Muscle of back (tissue), 11 donors: Measurements from ENCODE around the gene CPZ. TPM values are rescaled to one million over a fixed set of nuclear protein-coding genes. Genes with fewer than 3 reads are reported as not detected.
"Not testable (repeated sequence)": the region's sequence is repeated elsewhere in the genome, so short reads cannot be mapped to it uniquely, and the experiment has no call there.

ENCODE experiments used
- DNase-seq, 3 donors: peaks; one replicate each; pipeline versions ENCODE4 v3.0.0 to v3.0.0-alpha.2; 2013
- polyA plus RNA-seq, 10 donors: library from polyadenylated mRNA; unstranded; fragments of 120-200 nt; gene quantifications; one replicate each; pipeline ENCODE4 v1.2.1, GENCODE V29; 2013; ENCODE audit not compliant: insufficient read length in 10 of 10

The CPZ gene
- polyA plus RNA-seq, 10 donors = 3.8 to 9.7 (median 6.3) TPM

DNA sequence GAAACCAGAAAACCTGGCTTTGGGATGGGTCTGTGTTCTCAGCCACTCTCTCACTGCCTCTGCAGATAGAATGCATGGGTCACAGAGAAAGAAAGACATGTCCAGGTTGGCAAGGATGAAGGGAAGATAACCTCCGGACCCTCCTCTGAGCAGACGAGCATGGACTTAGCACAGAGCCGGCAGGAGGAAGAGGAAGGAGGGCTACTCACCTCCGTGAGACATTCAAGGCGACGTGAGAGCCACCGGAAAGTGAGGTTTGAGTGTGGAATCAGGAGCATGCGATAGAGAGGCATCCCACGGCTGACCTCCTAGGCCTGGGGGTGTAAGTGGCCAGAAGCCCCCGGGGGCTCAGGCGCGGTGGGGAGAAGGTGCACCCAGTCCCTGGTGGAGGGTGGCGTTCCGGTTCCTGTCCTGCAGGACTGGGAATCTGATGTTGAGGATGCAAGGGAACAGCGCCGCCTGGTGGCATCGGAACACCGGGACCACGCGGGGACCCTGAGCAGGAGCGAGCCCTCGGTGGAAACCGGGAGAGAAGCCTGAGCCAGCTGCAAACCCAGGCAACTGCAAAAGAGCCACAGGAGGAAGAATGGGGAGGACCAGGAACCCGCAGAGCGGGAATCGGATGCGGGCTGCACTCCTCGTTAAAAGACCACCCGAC is 43.5 kb downstream of the CPZ start:
- DNase-seq = not testable (repeated sequence)

DNA sequence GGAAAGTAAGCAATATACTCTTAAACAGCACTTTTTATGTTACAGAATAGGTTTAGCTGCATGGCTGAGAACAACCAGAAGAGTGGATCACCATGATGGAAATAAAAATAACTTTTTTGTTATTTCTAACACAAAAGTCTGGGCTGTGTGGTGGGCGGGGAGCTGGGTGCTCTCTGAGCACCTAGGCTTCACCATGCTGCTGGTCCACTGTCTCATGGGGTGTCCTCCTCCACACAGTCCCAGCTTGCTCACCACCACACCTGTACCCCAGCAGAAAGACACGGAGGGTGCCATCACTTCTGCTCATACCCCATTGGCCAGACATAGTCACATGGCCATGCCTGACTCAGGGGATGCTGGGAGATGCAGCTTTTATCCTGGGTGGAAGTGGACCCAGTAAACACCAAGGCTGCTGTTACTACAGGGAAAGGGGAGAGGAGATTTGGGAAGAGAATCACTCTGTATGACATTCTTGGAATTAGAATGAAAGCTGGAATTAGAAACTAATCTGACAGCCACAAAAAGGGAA is 45.0 kb downstream of the CPZ start:
- no peak for DNase-seq

DNA sequence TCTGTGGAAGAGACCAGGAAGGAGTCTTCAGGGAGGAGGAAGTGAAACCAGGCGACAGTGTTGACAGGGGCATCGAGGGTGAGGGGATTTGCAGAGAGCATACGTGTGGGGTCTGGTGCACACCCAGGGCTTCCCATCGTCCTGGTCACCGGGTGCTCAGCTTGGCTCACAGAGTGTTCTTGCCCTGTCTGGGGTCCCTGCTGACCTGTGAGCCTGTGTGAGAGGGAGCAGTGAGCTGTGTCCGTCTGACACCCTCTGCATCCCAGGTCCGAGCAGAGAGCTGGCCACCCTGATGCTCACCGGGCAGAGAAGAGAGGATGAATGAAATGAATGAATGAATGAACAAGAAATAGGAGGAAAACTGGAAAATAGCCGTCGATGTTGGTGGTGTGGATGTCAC is 46.5 kb downstream of the CPZ start:
- DNase-seq = no peak

DNA sequence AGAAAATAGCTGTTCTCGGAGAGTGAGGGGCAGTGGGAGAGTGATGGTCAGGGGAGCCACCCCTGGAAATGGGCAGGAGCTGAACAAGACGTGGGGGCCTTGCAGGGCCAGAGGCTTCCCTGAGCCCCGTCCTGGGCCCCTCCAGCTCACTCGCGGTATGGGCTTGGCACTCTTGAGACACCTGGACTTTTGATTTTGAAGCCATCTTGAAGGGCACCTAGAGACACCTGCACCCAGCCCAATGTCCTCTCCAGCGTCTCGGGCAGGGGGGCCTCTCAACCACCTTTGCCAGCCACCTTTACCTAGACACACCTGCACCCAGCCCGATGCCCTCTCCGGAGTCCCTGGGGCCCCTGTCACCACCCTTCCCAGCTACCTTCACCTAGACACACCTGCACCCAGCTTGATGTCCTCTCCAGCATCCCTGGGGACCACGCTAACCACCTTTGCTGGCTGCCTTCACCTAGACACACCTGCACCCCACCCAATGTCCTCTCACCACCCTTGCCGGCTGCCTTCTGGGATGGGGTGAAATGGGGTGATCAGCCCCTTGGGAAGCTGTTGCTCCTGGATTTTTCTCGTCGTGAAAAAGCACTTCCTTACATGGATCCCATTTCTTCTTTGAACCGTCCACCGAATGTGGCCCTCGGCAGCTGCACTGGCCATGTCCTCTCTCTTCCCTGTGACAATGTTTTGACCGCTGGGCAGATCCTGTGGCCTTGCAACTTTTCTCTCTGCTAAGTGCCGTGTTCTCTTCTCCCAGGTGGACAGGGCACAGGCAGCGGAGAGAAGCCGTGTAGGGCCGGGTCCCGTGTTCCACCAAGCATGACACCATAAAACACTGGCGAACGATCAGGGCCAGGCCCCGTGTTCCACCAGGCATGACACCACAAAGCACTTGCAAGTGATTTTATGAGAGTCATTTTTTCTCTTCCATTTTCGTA is 47.5 kb downstream of the CPZ start:
- no peak for DNase-seq

DNA sequence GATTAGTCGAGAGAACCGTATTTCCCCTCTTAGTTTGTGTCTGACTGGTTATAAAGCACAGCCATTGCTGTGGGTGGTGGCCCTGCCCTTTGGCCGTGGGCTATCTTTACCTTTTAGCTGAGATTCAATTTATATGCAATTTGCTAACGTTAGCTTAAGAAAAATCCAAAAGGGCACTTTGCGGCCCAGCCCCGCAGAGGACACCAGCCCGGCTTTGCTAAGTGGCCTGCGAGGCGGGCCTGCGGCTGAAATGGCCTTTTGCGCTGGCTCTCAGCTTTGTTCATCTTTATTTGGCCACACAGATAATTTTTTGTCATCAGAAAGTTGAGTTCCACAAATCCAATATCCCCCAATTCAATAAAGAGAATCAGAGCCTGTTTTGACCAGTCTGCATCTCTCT is 48.3 kb downstream of the CPZ start:
- no peak for DNase-seq

DNA sequence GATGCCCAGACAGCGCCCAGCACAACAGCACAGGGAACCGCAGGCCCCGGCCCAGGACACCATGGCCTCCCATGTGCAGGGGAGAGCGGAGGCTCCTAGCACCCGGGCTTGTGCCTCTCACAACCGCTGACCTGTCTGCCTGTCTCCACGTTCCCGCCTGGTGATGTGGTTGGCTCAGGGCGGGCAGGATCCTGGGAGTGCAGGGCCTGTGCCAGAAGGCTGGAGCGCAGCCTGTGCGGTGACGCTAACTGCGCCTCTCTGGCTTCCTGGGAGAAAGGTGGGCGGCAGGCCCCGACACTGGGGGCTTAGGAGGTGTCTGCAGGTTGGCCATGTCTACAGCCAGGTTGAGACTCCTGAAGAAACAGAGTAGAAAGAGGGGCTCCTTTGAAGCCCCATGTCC is 48.7 kb downstream of the CPZ start:
- no peak for DNase-seq

DNA sequence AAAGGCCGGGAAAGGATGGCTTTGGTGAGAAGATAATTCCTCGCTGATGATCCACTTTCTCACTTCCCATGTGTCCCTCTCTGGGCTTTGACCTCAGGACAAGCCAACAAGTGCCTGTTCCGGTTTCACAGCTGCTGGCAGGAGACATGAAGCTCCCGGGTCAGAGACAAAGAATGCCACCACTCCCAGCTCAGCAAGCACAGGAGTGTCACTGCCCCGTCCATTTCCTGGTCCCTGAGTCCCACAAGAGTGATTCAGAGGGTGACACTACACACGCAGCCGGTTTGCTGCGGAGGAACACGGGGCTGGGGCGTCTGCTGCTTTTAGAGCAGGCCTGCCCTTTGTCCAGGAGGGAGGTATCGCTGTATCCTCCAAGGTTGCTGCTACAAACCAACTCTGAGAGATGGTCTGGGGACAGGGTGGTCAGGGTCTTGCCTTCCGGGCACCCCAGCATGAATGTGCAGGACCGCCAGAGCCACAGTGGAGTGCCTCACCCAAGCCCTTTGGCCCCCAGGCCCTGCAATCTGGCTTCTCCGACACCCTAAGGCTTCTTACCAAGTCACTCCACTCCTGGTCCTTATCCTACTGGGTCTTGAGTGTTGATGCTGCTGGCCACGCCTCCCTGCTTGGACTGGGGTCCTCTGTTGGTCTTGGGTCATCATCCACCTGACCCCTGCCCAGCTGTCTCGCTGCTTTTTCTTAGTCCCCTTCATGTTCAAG is 49.5 kb downstream of the CPZ start:
- DNase-seq = no peak

DNA sequence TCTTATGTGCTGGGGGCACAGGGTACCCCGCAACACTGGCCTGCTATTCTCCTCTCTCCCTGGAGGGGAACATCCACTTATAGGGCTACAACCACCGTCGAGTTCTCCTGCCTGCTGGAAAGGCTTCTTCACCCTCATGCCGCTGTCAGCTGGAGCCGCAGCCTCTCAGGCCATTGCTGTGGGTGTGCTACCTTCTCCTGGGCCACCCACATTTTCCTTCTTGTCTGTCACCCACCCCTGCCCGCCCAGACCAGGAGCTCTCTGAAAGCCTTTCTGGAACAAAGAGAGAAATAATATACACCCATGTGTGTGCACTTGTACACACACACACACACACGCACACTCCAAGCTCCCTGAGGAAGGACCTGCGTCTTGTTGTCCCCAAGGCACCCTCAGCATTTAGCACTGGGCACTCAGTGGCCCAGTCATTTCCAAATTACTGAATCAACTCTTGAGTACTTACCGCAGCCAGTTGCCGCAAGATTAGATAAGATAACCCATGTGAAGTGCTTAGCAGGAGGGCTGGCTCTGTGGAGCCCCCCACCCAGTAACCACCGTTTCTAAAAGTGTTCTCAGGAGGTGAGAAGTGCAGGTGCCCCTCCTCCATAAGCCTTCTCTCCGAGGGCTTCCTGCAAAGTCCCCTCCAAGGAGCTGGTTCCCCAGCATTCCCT is 50.2 kb downstream of the CPZ start:
- DNase-seq = no peak

DNA sequence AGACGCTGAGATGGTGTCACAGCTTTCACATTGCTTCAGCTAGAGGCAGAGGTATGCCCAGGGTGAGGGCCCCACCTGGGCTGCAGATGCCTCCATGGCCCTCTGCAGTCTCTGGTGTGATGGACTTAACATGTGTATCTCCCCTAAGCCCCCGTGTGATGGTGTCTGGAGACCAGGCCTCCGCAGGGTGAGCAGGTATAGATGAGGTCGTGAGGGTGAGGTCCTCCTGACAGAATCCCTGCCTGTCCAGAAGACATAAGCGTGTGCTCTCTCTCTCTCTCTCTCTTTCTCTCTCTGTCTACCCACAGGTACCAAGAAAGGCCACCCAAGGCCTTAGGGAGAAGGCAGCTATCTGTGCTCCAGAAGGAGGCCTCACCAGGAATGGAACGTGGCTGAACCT is 50.9 kb downstream of the CPZ start:
- no peak for DNase-seq

DNA sequence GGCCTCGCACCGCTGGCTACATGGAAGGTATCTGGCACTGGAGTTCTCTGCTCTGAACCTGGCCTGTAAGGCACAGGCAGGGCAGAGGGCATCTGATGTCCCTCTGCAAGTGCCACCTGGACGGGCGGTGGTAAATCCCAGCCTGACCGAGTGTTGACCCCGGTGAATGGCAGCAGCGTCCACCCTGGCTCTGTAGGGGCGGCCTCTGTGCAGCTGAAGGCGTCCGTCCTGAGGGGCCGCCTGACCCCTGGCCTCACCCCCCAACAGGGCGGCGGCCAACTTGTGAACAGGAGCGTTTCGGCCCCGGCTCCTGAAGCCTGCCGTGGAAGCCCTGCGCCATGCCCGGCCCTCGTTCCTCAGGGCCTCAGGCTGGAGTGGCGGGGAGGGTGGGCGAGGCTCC is 51.4 kb downstream of the CPZ start:
- DNase-seq = no peak

DNA sequence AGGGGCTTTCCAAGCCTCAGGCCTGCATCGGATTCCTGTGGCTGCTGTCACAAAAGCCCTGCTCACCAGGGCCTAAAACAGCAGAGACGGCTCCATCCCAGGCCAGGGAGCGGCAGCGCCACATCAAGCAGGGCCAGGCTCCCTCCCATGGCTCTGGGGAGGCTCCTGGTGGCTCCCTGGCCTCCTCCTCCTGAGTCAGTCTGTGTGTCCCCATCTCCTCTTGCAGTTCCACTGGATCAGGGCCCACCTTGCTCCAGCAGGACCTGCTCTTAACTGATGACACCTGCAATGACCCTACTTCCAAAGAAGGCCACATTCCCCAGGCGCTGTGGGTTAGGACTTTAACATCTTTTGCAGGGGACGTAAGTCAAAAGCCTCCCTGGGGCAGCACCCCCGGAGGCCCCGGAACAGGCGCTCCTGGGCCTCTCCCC is 51.9 kb downstream of the CPZ start:
- no peak for DNase-seq

DNA sequence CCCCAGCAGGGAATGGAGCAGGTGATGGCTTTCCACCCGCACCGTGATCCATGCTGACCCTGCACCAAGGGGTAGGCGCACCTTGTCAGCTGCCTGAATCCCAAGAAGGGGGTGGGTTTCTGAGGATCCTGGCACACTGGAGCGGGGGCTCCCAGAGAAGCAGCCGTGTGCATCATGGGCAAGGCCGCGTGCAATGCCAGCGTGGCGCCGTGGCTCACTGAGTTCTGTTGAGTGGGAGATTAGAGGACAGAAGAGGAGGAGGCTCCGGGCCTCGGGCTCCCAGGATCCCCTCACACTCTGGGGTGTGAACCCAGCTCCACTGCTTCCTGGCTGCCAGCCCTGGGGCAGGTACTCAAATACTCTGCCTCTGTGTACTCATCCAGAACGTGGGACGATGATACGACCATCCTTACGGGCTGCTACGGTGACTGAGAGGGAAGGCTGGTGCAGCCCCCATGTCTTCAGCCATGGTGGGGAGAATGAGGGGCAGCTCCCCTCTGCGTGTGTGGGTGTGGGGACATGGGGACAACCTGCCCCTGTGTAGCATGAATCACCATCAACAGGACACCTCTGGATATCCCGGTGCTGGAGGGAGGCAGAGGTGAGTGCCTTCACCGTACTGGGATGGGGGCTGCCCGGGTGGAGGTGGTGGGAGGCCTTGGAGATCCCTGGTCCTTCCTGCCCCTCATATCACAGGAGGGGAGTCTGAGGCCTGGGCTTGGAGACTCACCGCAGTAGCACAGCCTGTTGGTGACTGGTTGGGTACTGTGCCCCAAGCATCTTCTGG is 52.6 kb downstream of the CPZ start:
- DNase-seq = no peak

DNA sequence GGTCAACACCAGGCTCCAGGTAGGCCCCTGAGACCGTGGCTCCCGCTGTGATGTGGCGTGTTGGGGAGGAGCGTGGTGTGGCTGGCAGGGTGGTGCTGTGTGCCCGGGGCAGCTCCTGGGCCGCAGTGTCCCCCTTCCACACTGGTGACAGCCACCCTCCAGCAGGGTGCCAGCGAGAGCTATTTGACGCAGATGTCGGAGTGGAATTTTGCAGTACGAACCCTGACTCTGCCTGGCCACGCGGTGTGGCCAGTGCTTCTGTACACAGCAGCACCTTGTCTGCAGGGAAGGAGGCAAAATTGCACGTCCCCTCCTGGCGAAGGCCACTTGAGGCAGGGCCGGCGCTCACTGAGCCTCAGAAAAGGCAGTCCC is 53.2 kb downstream of the CPZ start:
- no peak for DNase-seq

DNA sequence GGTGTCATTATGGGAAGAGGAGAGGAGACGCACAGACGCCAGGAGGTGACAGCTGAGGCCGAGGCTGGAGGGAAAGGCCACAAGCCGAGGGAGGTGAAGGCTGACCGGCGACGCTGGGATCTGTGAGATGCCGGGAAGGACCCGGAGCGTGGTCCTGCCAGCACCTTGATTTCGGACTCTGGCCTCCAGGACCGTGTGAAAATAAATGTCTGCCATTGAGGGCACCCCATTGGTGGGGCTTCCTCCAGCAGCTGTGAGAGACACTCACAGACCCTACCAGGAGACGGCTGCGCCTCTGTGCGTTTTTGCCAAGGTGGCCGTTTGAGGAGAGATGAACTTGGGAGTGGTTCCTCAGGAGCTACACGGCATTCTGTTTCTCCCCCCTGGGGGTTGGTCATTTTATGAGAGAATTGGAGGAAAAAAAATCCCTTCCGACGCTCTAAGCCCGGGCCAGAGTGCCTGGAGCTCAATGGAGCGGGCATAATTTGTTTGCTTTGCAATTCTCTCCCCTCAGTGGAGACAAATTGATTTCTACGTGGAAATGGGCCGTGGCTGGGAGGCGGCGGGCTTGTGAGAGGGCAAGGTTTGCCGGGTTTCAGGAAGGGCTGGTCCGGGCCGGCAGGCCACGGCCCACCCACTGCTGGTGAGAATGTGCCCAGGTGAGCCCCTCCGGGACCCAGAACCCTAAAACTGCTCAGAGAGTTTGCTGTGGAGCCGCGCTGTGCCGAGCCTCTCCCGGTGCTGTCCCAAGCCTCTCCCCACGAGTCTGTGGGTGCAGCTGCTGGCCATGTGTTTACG is 53.9 kb downstream of the CPZ start:
- no peak for DNase-seq

DNA sequence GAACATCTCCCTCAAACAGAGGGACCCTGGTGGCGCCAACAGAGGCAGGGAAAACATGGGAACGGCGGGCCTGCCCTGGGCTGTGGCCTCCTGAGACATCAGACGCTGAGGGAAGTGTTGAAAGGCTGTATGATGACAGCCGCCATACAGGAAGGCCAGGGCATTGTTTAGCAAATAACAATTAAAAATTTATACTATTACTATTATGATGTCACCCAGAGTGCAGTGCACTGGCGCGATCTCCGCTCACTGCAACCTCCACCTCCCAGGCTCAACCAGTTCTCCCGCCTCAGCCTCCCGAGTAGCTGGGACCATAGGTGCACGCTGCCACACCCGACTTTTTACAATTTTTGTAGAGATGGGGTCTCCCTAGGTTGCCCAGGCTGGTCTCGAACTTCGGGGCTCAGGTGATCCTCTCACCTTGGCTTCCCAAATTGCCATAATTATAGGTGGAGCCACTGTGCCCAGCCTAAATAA is 54.6 kb downstream of the CPZ start:
- no peak for DNase-seq

DNA sequence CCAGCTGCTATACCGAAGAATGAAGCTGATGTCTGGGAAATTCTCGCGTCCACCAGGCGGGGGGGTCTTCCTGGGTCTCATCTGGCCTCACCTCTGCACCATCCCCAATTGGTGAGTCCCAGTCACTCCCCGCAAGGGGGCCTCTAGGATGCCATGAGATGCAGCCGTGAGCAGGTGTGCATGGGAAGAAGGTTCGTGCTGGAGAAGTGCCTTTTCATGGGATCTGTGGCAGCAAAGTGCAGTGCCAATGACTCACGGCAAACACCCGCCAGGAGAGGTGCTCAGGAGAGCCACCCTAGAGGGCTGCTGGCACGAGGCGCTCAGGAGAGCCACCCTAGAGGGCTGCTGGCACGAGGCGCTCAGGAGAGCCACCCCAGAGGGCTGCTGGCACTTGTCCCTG is 55.1 kb downstream of the CPZ start:
- no peak for DNase-seq

DNA sequence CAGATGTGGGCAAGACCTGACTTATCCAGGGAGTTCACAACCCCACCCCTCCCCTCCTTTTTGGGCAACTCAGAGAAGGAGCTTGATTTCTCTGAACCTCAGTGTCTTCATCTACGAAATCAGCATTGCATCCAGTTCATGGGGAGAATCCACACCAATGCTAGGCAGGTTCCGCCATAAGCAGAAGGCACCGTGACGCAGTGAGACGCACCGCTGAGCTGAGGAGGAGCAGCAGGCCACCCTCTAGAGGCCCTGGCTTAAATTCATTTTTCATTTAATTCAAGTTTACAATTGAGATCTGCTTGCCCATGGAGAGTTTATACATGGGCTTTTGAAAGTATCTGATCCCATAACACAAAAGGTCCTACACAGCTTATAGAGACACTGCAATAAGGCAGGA is 55.7 kb downstream of the CPZ start:
- no peak for DNase-seq

DNA sequence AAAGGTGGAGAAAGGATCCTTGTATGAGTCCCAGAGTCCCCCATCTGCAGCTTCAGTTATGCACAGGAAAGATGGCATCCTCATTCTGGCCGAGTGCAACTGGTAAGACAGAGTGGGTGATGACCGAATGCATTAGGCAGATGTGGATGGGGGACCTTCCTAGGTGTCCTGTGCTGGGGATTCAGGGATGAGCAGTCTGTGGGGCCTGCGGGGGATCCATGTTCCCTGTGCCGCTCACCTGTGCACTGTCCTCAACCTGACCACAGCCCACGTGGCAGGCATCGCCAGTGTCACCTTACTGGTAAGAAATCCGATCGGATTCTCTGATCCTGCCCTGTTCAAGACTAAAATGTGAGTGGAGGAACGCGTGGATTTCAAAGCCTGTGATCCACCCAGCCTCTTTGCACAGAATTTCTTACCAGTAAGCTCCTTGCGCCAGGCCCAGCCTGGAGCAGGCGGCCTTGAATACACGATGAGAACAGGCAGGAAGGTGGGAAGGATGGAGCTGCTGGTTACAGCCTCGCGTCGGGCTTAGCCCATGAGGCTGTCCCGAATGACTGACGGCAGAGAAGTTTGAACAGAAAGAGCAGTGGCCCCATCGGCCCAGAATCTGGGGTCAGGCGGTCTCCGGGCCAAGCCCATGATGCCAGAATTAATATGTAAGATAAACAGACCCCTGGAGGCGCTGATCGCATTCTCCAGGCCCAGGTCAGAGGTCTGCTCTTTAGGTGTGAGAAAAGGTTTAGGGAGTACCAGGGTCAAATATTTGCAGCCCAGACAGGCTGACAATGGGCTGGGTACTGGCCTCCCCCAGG is 56.5 kb downstream of the CPZ start:
- DNase-seq = no peak
